K562 (cell line): ENCODE results near the gene REEP6. TPM values are rescaled to one million over a fixed set of nuclear protein-coding genes. Genes with fewer than 3 reads are reported as not detected.
A peak's percentile ranks its signal among the peaks of the same experiment; 100 is the strongest.

ENCODE experiments used
- BCOR ChIP-seq: fragments of 450-650 bp; IDR thresholded peaks from 2 replicates; pipeline ENCODE4 v1.6.1; 2016
- EGR1 ChIP-seq: fragments of 450-650 bp; conservative IDR thresholded peaks from 2 replicates; pipeline ENCODE4 v1.6.1; 2017; ENCODE audit warnings: mild to moderate bottlenecking
- NKRF ChIP-seq: fragments of 450-650 bp; IDR thresholded peaks from 2 replicates; pipeline ENCODE4 v1.6.1; 2016; ENCODE audit warnings: borderline replicate concordance
- POLR2AphosphoS5 ChIP-seq: IDR thresholded peaks from 2 replicates; pipeline ENCODE4 v1.6.1; 2011; ENCODE audit warnings: mild to moderate bottlenecking, low read depth, low read length, moderate library complexity; ENCODE audit not compliant: control insufficient read depth, insufficient read depth
- POU5F1 ChIP-seq: fragments of 150-350 bp; IDR thresholded peaks from 2 replicates; pipeline ENCODE4 v1.6.1; 2014; ENCODE audit warnings: borderline replicate concordance, low read length, low read depth, mild to moderate bottlenecking; ENCODE audit not compliant: partially characterized antibody
- SREBF2 ChIP-seq: sonication (generic); formaldehyde crosslinking; IDR thresholded peaks from 2 replicates; pipeline ENCODE4 v1.4.0; 2020; ENCODE audit warnings: mild to moderate bottlenecking, missing genetic modification reagents
- STAG1 ChIP-seq: sonication (generic); formaldehyde crosslinking; IDR thresholded peaks from 2 replicates; pipeline ENCODE4 v1.5.0; 2020; ENCODE audit warnings: missing genetic modification reagents, borderline replicate concordance
- TARDBP ChIP-seq: fragments of 450-650 bp; IDR thresholded peaks from 2 replicates; pipeline ENCODE4 v1.6.1; 2016
- ZBTB1 ChIP-seq: sonication (generic); formaldehyde crosslinking; IDR thresholded peaks from 2 replicates; pipeline ENCODE4 v1.8.1; 2023; ENCODE audit warnings: missing genetic modification reagents, low read depth, mild to moderate bottlenecking, borderline replicate concordance
- ZFP1 ChIP-seq: fragments of 450-650 bp; formaldehyde crosslinking; IDR thresholded peaks from 2 replicates; pipeline ENCODE4 v1.4.0; 2020; ENCODE audit warnings: mild to moderate bottlenecking, mixed read lengths
- ZNF655 ChIP-seq: fragments of 250-450 bp; sonication (Bioruptor Pico); IDR thresholded peaks from 2 replicates; pipeline ENCODE4 v1.5.0; 2021
- ZNF79 ChIP-seq: fragments of 250-450 bp; sonication (Bioruptor Pico); IDR thresholded peaks from 2 replicates; pipeline ENCODE4 v1.4.0; 2020; ENCODE audit warnings: low read depth, mild to moderate bottlenecking, moderate library complexity
- polyA plus RNA-seq, 8 experiments: library from polyadenylated mRNA; depleted of rRNA in 4 of 8; stranded (reverse) in 5 of 8; unstranded in 3 of 8; fragments of >200 nt; fragmentation: Nextera tagmentation in 2 of 8; fragmentation: Illumina TruSeq in 1 of 8; extraction: Ambion mirVana in 2 of 8; extraction: Trizol in 1 of 8; gene quantifications; 2 replicates each; pipeline versions ENCODE4 v1.2.1 to v1.2.3, GENCODE V29; 2011 to 2014; ENCODE audit warnings: inconsistent platforms in 1 of 8, missing spikeins in 1 of 8
- total RNA-seq, 7 experiments: library from RNA; depleted of rRNA in 6 of 7; stranded (reverse); fragments of >200 nt in 6 of 7; fragmentation: Illumina TruSeq in 2 of 7; extraction: Trizol in 2 of 7; gene quantifications; 2 replicates each; pipeline versions ENCODE4 v1.2.1 to v1.2.3, GENCODE V29; 2011 to 2021; ENCODE audit warnings: low replicate concordance in 1 of 7
- TF ChIP-seq, protein P1 (sequence below): sonication (generic); formaldehyde crosslinking; IDR thresholded peaks from 2 replicates; pipeline ENCODE4 v1.8.1; 2022; ENCODE audit warnings: missing genetic modification reagents

Gene REEP6
- total and polyA plus RNA-seq, 9 of the 15 experiments (the other 6 are each of a cell fraction or from before 2014, with no cell fraction given) = 1.2 to 64.2 (median 12.7) TPM

DNA sequence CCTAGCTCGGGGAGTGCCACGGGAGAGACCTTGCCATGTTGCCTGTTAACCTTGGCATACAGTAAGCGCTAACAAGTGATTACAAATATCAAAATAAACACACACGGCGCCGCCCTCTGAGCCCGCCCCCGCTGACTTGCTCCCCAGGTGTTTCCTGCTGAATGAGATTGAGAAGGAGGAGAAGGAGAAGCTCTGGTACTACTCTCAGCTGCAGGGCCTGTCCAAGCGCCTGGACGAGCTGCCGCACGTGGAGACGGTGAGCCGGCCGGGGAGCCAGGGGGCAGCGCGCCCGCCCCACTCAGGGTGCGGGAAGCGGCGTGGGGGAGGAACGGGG, 36.0 kb upstream of the REEP6 start (continued):
- peak; percentile 69 for TF ChIP-seq EGR1
- TF ChIP-seq POLR2AphosphoS5 = 0 out of 2 replicates have a peak, but pooled peaks have one; percentile 13
- TF ChIP-seq TARDBP = no peak
- no peak for TF ChIP-seq SREBF2 (CRISPR knock-in tag)
- no peak for TF ChIP-seq STAG1
- no peak for TF ChIP-seq NKRF
- TF ChIP-seq ZNF79 = no peak
- TF ChIP-seq ZNF655 (CRISPR knock-in tag) = no peak
- no peak for TF ChIP-seq ZBTB1 (CRISPR knock-in tag)
- no peak for TF ChIP-seq ZFP1
- no peak for TF ChIP-seq BCOR
- TF ChIP-seq, protein P1, sequence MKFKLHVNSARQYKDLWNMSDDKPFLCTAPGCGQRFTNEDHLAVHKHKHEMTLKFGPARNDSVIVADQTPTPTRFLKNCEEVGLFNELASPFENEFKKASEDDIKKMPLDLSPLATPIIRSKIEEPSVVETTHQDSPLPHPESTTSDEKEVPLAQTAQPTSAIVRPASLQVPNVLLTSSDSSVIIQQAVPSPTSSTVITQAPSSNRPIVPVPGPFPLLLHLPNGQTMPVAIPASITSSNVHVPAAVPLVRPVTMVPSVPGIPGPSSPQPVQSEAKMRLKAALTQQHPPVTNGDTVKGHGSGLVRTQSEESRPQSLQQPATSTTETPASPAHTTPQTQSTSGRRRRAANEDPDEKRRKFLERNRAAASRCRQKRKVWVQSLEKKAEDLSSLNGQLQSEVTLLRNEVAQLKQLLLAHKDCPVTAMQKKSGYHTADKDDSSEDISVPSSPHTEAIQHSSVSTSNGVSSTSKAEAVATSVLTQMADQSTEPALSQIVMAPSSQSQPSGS = no peak
- TF ChIP-seq POU5F1 = no peak
- TF ChIP-seq, all 486 proteins: peak for 11
